HepG2 (cell line): ENCODE measurements around the gene NELFB. TPM values are rescaled to one million over a fixed set of nuclear protein-coding genes. Genes with fewer than 3 reads are reported as not detected.

ENCODE experiments used
- ATAC-seq: fragments of 200-7000 bp; cut with Tn5 transposase; 3 replicates; pipeline ENCODE4 v1.9.1; 2020; ENCODE audit warnings: mild to moderate bottlenecking, moderate library complexity
- BruUV-seq: library from RNA; stranded (reverse); fragments of 400-500 nt; replicated peaks from 2 replicates; lab custom pipeline; 2021; lab: Mats Ljungman, UMichigan
- CTCF ChIA-PET: fragments of 300-600 bp; formaldehyde crosslinking; extraction: SDS; loops from one replicate; lab custom pipeline; 2021; ENCODE audit warnings: low total read pairs, inconsistent platforms, low intra/inter-chr PET ratio; lab: Yijun Ruan, JAX
- POLR2A ChIA-PET: fragments of 350-600 bp; sonication (Branson Sonifier 250); formaldehyde crosslinking; loops from one replicate; lab custom pipeline; 2020; ENCODE audit warnings: antibody characterized with exemption, inconsistent platforms; lab: Yijun Ruan, JAX
- DNase-seq: peaks from one replicate; pipeline ENCODE4 v3.0.0-alpha.2; 2015; ENCODE audit warnings: low spot score
- FAIRE-seq: peaks from 3 replicates; lab custom pipeline; 2011; peaks lifted over from hg19 to GRCh38; lab: Jason Lieb, UNC
- H2AFZ ChIP-seq: one replicate; pipeline ENCODE4 v1.6.1; 2011; ENCODE audit warnings: low read length, inconsistent platforms
- H3K27ac ChIP-seq: fragments of 300-600 bp; 3 replicates; pipeline ENCODE4 v1.8.0; 2011; ENCODE audit warnings: mixed run types, mild to moderate bottlenecking, mixed read lengths, low read length, inconsistent platforms; ENCODE audit not compliant: insufficient read depth; ENCODE audit errors: extremely low read length
- H3K27me3 ChIP-seq, 2 experiments: fragments of 200-600 bp in 1 of 2; 2 replicates in 1 of 2; 3 replicates in 1 of 2; pipeline versions ENCODE4 v1.6.0 to v1.8.0; 2011; ENCODE audit warnings: low read length in 2 of 2, mild to moderate bottlenecking in 2 of 2, moderate library complexity in 2 of 2, inconsistent platforms in 1 of 2; ENCODE audit not compliant: insufficient read depth in 2 of 2, control insufficient read depth in 1 of 2
- H3K36me3 ChIP-seq, 2 experiments: fragments of 200-600 bp in 1 of 2; replicated peaks in 1 of 2; 2 replicates in 1 of 2; 3 replicates in 1 of 2; pipeline versions ENCODE4 v1.5.1 to v1.8.0; 2011; ENCODE audit warnings: low read length in 2 of 2, inconsistent platforms in 1 of 2; ENCODE audit not compliant: insufficient read depth in 2 of 2, control insufficient read depth in 1 of 2
- H3K4me1 ChIP-seq: 2 replicates; pipeline ENCODE4 v1.5.1; 2012; ENCODE audit warnings: low read length, inconsistent platforms; ENCODE audit not compliant: insufficient read depth
- H3K4me2 ChIP-seq: 2 replicates; pipeline ENCODE4 v1.6.0; 2011; ENCODE audit warnings: low read depth, low read length, inconsistent platforms
- H3K4me3 ChIP-seq, 3 experiments: fragments of 200-600 bp in 1 of 3; sonication (generic), shearing (Covaris generic) in 1 of 3; replicated peaks in 1 of 3; 2 replicates each; pipeline ENCODE4 v1.5.1; 2011 to 2016; ENCODE audit warnings: low read length in 3 of 3, inconsistent platforms in 2 of 3, low read depth in 2 of 3, mild to moderate bottlenecking in 2 of 3, control low read depth in 1 of 3, mixed read lengths in 1 of 3; ENCODE audit not compliant: insufficient read depth in 1 of 3
- H3K79me2 ChIP-seq: one replicate; pipeline ENCODE4 v1.6.1; 2011; ENCODE audit warnings: low read length, inconsistent platforms; ENCODE audit not compliant: insufficient read depth
- H3K9ac ChIP-seq: 2 replicates; pipeline ENCODE4 v1.6.0; 2011; ENCODE audit warnings: mild to moderate bottlenecking, low read depth, low read length, inconsistent platforms; ENCODE audit not compliant: insufficient read depth
- H3K9me3 ChIP-seq: 2 replicates; pipeline ENCODE4 v1.5.1; 2012; ENCODE audit warnings: mild to moderate bottlenecking, low read length
- H4K20me1 ChIP-seq: 2 replicates; pipeline ENCODE4 v1.6.0; 2011; ENCODE audit warnings: inconsistent platforms, mild to moderate bottlenecking, low read length, moderate library complexity; ENCODE audit not compliant: insufficient read depth
- AGO2 ChIP-seq: fragments of 200-400 bp; formaldehyde crosslinking; optimal IDR thresholded peaks from 2 replicates; pipeline ENCODE3; 2017; ENCODE audit warnings: mild to moderate bottlenecking, low read depth, low read length, moderate library complexity
- HMGXB3 ChIP-seq: sonication (generic); formaldehyde crosslinking; IDR thresholded peaks from 2 replicates; pipeline ENCODE4 v1.4.0; 2020; ENCODE audit warnings: missing genetic modification reagents, borderline replicate concordance
- YEATS4 ChIP-seq: sonication (generic); formaldehyde crosslinking; IDR thresholded peaks from 2 replicates; pipeline ENCODE4 v1.4.0; 2020; ENCODE audit warnings: missing genetic modification reagents, borderline replicate concordance
- ZNF800 ChIP-seq: sonication (generic); formaldehyde crosslinking; IDR thresholded peaks from 2 replicates; pipeline ENCODE4 v1.4.0; 2020; ENCODE audit warnings: missing genetic modification reagents
- WGBS: methylation state at CpG from one replicate; pipeline ENCODE4 v1.1.6; 2017; ENCODE audit warnings: low lambda C conversion rate; 5-methylcytosine and 5-hydroxymethylcytosine counted together
- in situ Hi-C: cut with HindIII; loops from 2 replicates; pipeline ENCODE4 v1.10.0; 2017; ENCODE audit warnings: low pct_unique_long_range_greater_than_20kb; ENCODE audit not compliant: extremely low pct_ligation_motif_present
- intact Hi-C: fragments of 100-400 bp; cut with micrococcal nuclease; formaldehyde crosslinking; loops from one replicate; pipeline ENCODE4 v1.10.0; 2022; ENCODE audit not compliant: unreplicated experiment
- polyA plus RNA-seq, 8 experiments: library from polyadenylated mRNA; depleted of rRNA in 3 of 8; stranded (reverse) in 7 of 8; unstranded in 1 of 8; fragments of >200 nt; fragmentation: Illumina TruSeq in 4 of 8; extraction: Trizol in 4 of 8; gene quantifications; 2 replicates each; pipeline versions ENCODE4 v1.2.1 to v1.2.3, GENCODE V29; 2011 to 2016; ENCODE audit warnings: low read depth in 4 of 8, missing spikeins in 1 of 8, mixed read lengths in 1 of 8; ENCODE audit not compliant: insufficient read depth in 1 of 8
- total RNA-seq, 5 experiments: library from RNA; depleted of rRNA; stranded (reverse); fragments of >200 nt; fragmentation: Illumina TruSeq; extraction: Trizol; gene quantifications; 2 replicates each; pipeline ENCODE4 v1.2.3, GENCODE V29; 2016; ENCODE audit warnings: low read depth in 1 of 5

NELFB gene
- total and polyA plus RNA-seq, 2 of the 13 experiments (the other 11 are each of a cell fraction or from before 2014, with no cell fraction given): 26.5 to 45.8 TPM

- TF ChIP-seq YEATS4 (CRISPR knock-in tag): no peak
Measured at GRCh38 chr9:137206602-137207001, 48.5 kb upstream of the NELFB start (continued).

- peaks cover 7% of the 10 kb centered on the region for H3K4me1 ChIP-seq
- no peak overlapping the region for H3K27ac ChIP-seq
- H3K9ac ChIP-seq: no peak overlapping the region
- ChIA-PET POLR2A (no interaction called here), CTCF (no interaction called here)
- H4K20me1 ChIP-seq: no peaks in the 10 kb centered on the region
- FAIRE-seq (no peak), DNase-seq (no peak), ATAC-seq (no peak)
- intact Hi-C loops: no loop called here
- no peak overlapping the region for H2AFZ ChIP-seq
- H3K36me3 ChIP-seq: no peaks in the 10 kb centered on the region; a peak in 1 of 5 replicates
- no peaks in the 10 kb centered on the region for H3K9me3 ChIP-seq
- in situ Hi-C loops: no loop called here
- H3K79me2 ChIP-seq: peaks cover 3% of the 10 kb centered on the region
- WGBS: 93% methylated on average over 13 of the region's 13 CpGs
- TF ChIP-seq HMGXB3 (CRISPR knock-in tag) (no peak), ZNF800 (CRISPR knock-in tag) (no peak), AGO2 (peak; percentile 85)
- TF ChIP-seq, all 625 proteins: peak for 1
- H3K4me2 ChIP-seq: no peak overlapping the region
- no TSS peak for BruUV-seq
- H3K27me3 ChIP-seq: no peaks in the 10 kb centered on the region
- H3K4me3 ChIP-seq: no peak overlapping the region
Measured at GRCh38 chr9:137211532-137211931, 43.6 kb upstream of the NELFB start.
